GM10248 (cell line): ENCODE measurements around the gene TBL2.

ENCODE experiments used
- CTCF ChIA-PET: fragments of 300-600 bp; sonication (Branson Sonifier 250); formaldehyde crosslinking; extraction: SDS; loops from one replicate; lab custom pipeline; 2021; ENCODE audit warnings: antibody characterized with exemption; lab: Yijun Ruan, JAX
- POLR2A ChIA-PET: fragments of 350-650 bp; sonication (Branson Sonifier 250); formaldehyde crosslinking; extraction: SDS; loops from one replicate; lab custom pipeline; 2020; ENCODE audit warnings: antibody characterized with exemption; lab: Yijun Ruan, JAX
- DNase-seq: peaks from one replicate; pipeline ENCODE4 v3.0.0; 2012; ENCODE audit errors: extremely low spot score
- CTCF ChIP-seq: IDR thresholded peaks from 2 replicates; pipeline ENCODE4 v1.5.1; 2012; ENCODE audit warnings: mild to moderate bottlenecking, low read depth; ENCODE audit errors: extremely low read depth, missing control alignments, control extremely low read depth

TBL2 gene

DNA sequence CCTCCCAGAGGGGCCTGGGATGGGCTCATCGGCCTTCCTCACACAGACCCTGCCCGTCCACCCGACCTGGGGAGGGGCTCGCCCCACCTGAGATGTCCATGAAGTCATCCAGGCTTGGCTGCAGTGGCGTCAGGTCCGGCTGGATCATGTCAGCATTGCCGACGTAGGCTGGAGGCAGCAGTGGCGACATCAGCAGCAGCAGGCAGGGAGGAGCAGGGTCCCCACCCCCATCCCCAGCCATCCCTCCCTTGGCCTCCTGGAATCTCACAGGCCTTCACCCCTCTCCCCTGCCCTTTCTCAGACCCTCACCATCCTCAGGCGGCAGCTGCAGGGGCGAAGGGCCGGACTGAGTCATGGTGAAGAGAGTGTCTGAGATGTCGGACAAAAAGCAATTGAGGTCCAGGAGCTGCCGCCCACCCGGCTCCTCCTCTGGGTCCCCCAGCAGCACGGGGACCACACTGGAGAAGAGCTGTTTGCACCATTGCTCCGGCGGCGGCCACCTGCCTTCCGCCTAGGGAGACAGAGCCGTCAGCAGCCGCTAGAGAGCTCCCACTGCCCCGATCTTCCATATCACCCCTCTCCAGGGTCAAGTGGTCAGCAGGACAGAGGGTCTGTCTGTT lies 27.3 kb upstream of the TBL2 start:
- ChIA-PET CTCF (interaction anchor here (1.0 to 9.7 kb wide), 16 partner anchors 12 to 260 kb away, joined by 3 to 170 read pairs (median 8); partner anchors contain the start of genes ABHD11, MLXIPL, STX1A and VPS37D), POLR2A (interaction anchor here (0.5 kb wide), 1 partner anchor 92 kb away, joined by 4 read pairs; no protein-coding TSS in a partner anchor)
- DNase-seq = no peak
- no peak for TF ChIP-seq CTCF

DNA sequence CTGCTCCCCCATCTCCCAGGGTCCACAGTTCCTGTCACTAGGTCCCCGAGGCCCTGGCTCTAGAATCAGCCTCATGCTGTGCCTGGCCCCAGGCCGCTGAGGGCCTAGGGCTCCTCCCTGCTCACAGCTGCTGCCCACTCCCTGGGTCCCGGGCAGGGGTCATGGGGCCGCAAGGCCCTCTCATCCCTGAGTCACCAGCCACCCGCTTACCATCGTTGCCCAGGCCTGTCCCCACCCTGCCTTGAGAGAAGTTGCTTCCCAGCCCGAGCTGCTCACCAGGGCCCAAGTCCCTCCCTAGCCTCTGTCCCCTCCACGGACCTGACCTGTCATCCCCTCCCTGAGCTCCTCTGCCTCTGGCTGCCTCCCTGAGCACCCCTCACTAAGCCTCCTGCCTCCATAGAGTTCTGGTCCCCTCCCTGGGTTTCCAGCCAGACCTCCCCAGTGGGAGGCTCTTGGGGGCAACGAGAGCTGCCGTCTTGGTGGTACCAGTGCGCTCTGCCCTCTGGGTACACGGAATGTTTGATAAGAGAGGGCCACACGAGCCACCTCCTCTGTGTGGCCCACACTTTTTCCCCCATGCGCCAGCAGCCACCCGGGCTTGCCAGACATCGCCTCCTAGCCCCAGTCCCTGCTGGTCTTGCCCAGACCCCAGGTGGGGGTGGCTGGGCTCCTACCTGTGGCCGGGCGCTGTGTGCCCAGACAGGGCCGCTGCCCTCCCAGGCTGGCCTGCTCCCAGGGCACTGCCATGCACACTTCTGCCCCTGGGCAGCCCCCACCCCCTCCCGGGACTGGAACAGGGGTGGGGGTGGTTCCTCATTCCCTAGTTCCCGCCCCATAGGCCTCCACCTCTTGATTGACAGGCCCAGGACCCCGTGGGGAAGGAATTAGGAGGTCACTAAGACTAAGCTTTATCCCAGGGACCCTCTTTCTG lies 24.6 kb upstream of the TBL2 start:
- TF ChIP-seq CTCF = no peak
- CTCF ChIA-PET = interaction anchor here (1.8 to 9.7 kb wide), 3 partner anchors 120 to 130 kb away, joined by 5 to 170 read pairs (median 93); partner anchors contain the start of genes ABHD11 and STX1A
- POLR2A ChIA-PET = no interaction called here
- DNase-seq = no peak

DNA sequence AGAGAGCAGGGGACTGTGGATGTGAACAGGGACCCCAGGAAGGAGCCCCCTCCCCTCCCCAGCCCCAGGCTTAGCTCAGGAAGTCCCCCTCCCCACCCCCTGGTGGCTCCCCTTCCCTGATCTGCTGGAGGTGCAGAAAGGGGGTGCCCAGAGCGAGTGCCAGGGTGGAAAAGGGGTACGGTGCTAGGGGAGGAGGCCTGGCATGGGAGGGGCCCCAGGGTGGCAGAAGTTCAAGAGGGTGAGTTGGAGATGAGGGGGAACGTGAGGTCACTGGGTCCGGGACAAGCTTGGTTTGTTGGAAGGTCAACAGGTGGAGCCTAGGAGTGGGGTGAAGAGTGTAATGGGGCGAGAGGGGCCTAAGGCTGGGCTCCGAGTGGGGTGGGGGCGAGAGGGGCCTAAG lies 21.5 kb upstream of the TBL2 start:
- CTCF ChIA-PET = interaction anchor here (2.6 kb wide), 1 partner anchor 7 kb away, joined by 10 read pairs; no protein-coding TSS in a partner anchor
- no peak for TF ChIP-seq CTCF
- POLR2A ChIA-PET = no interaction called here
- DNase-seq = no peak

DNA sequence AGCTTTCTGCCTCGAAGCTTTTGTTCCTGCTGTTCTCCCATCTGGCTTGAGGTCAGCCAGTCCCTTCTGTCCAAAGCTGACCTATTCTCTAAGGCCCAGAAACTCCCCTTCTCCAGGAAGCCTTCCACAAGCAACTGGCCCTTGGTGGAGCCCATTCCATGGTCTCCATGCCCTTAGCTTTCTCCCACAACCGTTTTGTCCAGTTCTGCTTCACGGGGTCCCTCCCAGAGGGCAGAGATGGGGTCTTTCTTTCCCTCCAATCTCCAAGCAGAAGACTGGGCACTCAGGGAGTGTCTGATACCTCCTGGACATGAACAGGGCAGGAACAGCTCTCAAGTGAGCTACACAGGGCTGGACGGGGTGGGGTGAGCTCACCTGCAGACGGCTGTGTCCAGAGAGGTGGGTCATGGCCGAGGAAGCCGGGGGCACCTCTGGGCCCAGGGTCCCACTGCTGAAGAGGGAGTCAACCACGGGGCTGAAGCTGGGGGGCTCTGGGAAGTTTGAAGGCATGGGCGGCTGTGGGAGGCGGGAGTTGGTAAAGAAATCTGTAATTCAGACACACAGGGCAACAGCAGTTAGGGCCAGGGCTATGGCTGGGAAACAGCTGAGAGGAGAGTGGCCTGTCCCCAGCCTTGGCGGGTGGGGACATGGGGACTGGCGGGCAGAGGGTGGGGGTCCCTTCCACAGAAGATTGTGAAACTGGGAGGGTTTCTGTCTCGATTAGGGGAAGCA lies 20.9 kb upstream of the TBL2 start:
- POLR2A ChIA-PET = no interaction called here
- DNase-seq = no peak
- no peak for TF ChIP-seq CTCF
- CTCF ChIA-PET = interaction anchor here (1.4 to 2.6 kb wide), 2 partner anchors 8 to 12 kb away, joined by 3 to 10 read pairs; no protein-coding TSS in a partner anchor

GRCh38 chr7:73597978-73598782 lies 19.8 kb upstream of the TBL2 start:
- TF ChIP-seq CTCF = no peak
- DNase-seq = no peak
- ChIA-PET POLR2A (no interaction called here), CTCF (interaction anchor here (1.4 to 2.6 kb wide), 3 partner anchors 9 to 136 kb away, joined by 3 to 10 read pairs (median 3); no protein-coding TSS in a partner anchor)
